Esophagus squamous epithelium (tissue), 4 donors: ENCODE data around the gene SEMA3F.

Experiments used
- POLR2A ChIP-seq, 4 donors: fragments of 450-650 bp; IDR thresholded peaks; one replicate each; pipeline ENCODE4 v1.6.1; 2017; ENCODE audit warnings: antibody characterized with exemption in 4 of 4, mild to moderate bottlenecking in 4 of 4, moderate library complexity in 3 of 4
- TF ChIP-seq, protein P1 (sequence below), 6 experiments: fragments of 450-650 bp in 4 of 6; fragments of 200-600 bp in 2 of 6; sonication (generic) in 2 of 6; IDR thresholded peaks; one replicate each; pipeline ENCODE4 v1.5.1; 2016 to 2019; ENCODE audit warnings: antibody characterized with exemption in 6 of 6, mild to moderate bottlenecking in 4 of 6, moderate library complexity in 4 of 6

- TF ChIP-seq, protein P1, sequence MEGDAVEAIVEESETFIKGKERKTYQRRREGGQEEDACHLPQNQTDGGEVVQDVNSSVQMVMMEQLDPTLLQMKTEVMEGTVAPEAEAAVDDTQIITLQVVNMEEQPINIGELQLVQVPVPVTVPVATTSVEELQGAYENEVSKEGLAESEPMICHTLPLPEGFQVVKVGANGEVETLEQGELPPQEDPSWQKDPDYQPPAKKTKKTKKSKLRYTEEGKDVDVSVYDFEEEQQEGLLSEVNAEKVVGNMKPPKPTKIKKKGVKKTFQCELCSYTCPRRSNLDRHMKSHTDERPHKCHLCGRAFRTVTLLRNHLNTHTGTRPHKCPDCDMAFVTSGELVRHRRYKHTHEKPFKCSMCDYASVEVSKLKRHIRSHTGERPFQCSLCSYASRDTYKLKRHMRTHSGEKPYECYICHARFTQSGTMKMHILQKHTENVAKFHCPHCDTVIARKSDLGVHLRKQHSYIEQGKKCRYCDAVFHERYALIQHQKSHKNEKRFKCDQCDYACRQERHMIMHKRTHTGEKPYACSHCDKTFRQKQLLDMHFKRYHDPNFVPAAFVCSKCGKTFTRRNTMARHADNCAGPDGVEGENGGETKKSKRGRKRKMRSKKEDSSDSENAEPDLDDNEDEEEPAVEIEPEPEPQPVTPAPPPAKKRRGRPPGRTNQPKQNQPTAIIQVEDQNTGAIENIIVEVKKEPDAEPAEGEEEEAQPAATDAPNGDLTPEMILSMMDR (IDR thresholded peaks at IDR 0.05), result no peak
- TF ChIP-seq POLR2A (IDR thresholded peaks at IDR 0.05), result no peak
Observed at GRCh38 chr3:50111757-50112156, 43.4 kb upstream of the SEMA3F start.
